ENCODE measurements around the gene AGAP2. TPM values are rescaled to one million over a fixed set of nuclear protein-coding genes. Genes with fewer than 3 reads are reported as not detected.

The AGAP2 gene
- total and polyA plus RNA-seq, 2 of the 8 experiments (the other 6 are each of a cell fraction or from before 2014, with no cell fraction given) = 1.5 TPM

- TF ChIP-seq KDM1A (IDR thresholded peaks at IDR 0.05; ENCODE audit: borderline replicate concordance, low read length) = no peak
Observed at GRCh38 chr12:57717846-57718640, 20.5 kb downstream of the AGAP2 start (continued).
